ENCODE measurements around the gene RSPH1. TPM values are rescaled to one million over a fixed set of nuclear protein-coding genes. Genes with fewer than 3 reads are reported as not detected.
A peak's percentile ranks its signal among the peaks of the same experiment; 100 is the strongest.

Gene RSPH1
- total RNA-seq, 1 donor from 2014 or later = 0.42 TPM

- TF ChIP-seq CTCF (IDR thresholded peaks at IDR 0.05; ENCODE audit: partially characterized antibody, unreplicated experiment) = no peak
- Mint-ChIP-seq H3K27ac (ENCODE audit: unreplicated experiment) (no peak overlapping the region), H3K9me3 (ENCODE audit: unreplicated experiment) (peaks cover 2% of the 10 kb centered on the region), H3K27me3 (ENCODE audit: unreplicated experiment) (peaks cover 3% of the 10 kb centered on the region), H3K4me1 (ENCODE audit: low read depth, unreplicated experiment) (peaks cover 10% of the 10 kb centered on the region), H3K4me3 (ENCODE audit: unreplicated experiment) (no peak overlapping the region), H3K36me3 (ENCODE audit: unreplicated experiment) (no peaks in the 10 kb centered on the region)
- no peak for DNase-seq
These were observed 4.7 kb upstream of the RSPH1 start for GRCh38 chr21:42500736-42501135.

- H3K36me3 Mint-ChIP-seq (ENCODE audit: unreplicated experiment) = no peaks in the 10 kb centered on the region
- peaks cover 12% of the 10 kb centered on the region for H3K4me1 Mint-ChIP-seq (ENCODE audit: low read depth, unreplicated experiment)
- no peak for TF ChIP-seq CTCF (IDR thresholded peaks at IDR 0.05; ENCODE audit: partially characterized antibody, unreplicated experiment)
- DNase-seq = no peak
- peaks cover 3% of the 10 kb centered on the region for H3K27me3 Mint-ChIP-seq (ENCODE audit: unreplicated experiment)
- peaks cover 2% of the 10 kb centered on the region for H3K9me3 Mint-ChIP-seq (ENCODE audit: unreplicated experiment)
- no peak overlapping the region for H3K27ac Mint-ChIP-seq (ENCODE audit: unreplicated experiment)
- no peak overlapping the region for H3K4me3 Mint-ChIP-seq (ENCODE audit: unreplicated experiment)
These were observed 4.2 kb upstream of the RSPH1 start for GRCh38 chr21:42500225-42500624.

GRCh38 chr21:42499444-42500112, 3.6 kb upstream of the RSPH1 start:
- H3K4me3 Mint-ChIP-seq (ENCODE audit: unreplicated experiment) = no peak overlapping the region
- H3K9me3 Mint-ChIP-seq (ENCODE audit: unreplicated experiment) = no peaks in the 10 kb centered on the region
- TF ChIP-seq CTCF (IDR thresholded peaks at IDR 0.05; ENCODE audit: partially characterized antibody, unreplicated experiment) = no peak
- peak; percentile 45 for DNase-seq
- H3K27ac Mint-ChIP-seq (ENCODE audit: unreplicated experiment) = no peak overlapping the region
- H3K27me3 Mint-ChIP-seq (ENCODE audit: unreplicated experiment) = peaks cover 3% of the 10 kb centered on the region
- H3K36me3 Mint-ChIP-seq (ENCODE audit: unreplicated experiment) = no peaks in the 10 kb centered on the region
- peaks cover 12% of the 10 kb centered on the region for H3K4me1 Mint-ChIP-seq (ENCODE audit: low read depth, unreplicated experiment)

GRCh38 chr21:42498012-42498411, 2.0 kb upstream of the RSPH1 start:
- peaks cover 12% of the 10 kb centered on the region for H3K4me1 Mint-ChIP-seq (ENCODE audit: low read depth, unreplicated experiment)
- DNase-seq = no peak
- peaks cover 3% of the 10 kb centered on the region for H3K27me3 Mint-ChIP-seq (ENCODE audit: unreplicated experiment)
- H3K36me3 Mint-ChIP-seq (ENCODE audit: unreplicated experiment) = no peaks in the 10 kb centered on the region
- TF ChIP-seq CTCF (IDR thresholded peaks at IDR 0.05; ENCODE audit: partially characterized antibody, unreplicated experiment) = no peak
- no peak overlapping the region for H3K27ac Mint-ChIP-seq (ENCODE audit: unreplicated experiment)
- no peaks in the 10 kb centered on the region for H3K9me3 Mint-ChIP-seq (ENCODE audit: unreplicated experiment)
- no peak overlapping the region for H3K4me3 Mint-ChIP-seq (ENCODE audit: unreplicated experiment)

- Mint-ChIP-seq H3K27me3 (ENCODE audit: unreplicated experiment) (peaks cover 4% of the 10 kb centered on the region), H3K4me3 (ENCODE audit: unreplicated experiment) (peak overlapping the region; percentile 91), H3K36me3 (ENCODE audit: unreplicated experiment) (no peaks in the 10 kb centered on the region), H3K27ac (ENCODE audit: unreplicated experiment) (peak overlapping the region; percentile 36), H3K9me3 (ENCODE audit: unreplicated experiment) (no peaks in the 10 kb centered on the region), H3K4me1 (ENCODE audit: low read depth, unreplicated experiment) (peaks cover 12% of the 10 kb centered on the region)
- no peak for DNase-seq
- no peak for TF ChIP-seq CTCF (IDR thresholded peaks at IDR 0.05; ENCODE audit: partially characterized antibody, unreplicated experiment)
These were observed 797 bp upstream of the RSPH1 start for GRCh38 chr21:42496839-42497202.
